ENCODE data around the gene RTF2. TPM values are rescaled to one million over a fixed set of nuclear protein-coding genes. Genes with fewer than 3 reads are reported as not detected.

RTF2 gene
- total RNA-seq, 1 experiment from 2014 or later = 89.2 TPM

DNA sequence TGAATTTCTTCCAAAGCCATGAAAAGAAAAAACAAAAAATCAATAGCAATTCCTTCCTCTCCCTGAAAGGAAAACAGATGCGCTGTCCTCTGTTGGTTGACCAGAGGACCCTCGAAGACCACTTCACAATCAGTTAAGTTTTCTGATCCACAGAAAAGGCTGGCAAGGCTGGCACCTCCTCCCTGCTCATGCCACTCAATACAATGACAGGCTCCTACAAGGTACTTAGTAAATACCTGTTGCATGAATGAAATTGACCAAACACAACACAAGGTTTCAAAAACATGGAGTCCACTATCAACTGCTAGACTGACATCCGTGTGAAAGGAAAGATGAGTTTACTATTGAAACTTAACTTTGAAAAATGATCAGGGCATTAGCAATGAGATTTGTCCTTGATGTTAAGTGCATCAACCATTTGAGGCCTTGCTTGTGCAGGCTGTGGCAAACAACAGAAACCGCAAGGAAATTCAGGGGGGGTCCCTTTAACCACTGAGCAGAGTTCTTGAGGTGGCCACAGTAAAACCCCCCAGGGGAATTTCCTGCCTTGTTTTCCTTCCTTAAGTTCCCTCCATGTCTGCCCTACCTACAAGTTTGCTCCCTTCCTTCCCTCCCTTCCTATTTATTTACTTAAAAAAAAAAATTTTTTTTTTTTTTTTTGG lies 27.9 kb upstream of the RTF2 start:
- H3K27me3 ChIP-seq (ENCODE audit: control insufficient read depth, insufficient read depth, low read length) = no peaks in the 10 kb centered on the region
- ChIA-PET CTCF (no interaction called here), POLR2A (no interaction called here)
- intact Hi-C loops (cut with micrococcal nuclease; ENCODE audit: unreplicated experiment) (no loop called here), in situ Hi-C loops (cut with HindIII; ENCODE audit: low pct_unique_long_range_greater_than_20kb, low sequenced_read_pairs) (no loop called here)
- ATAC-seq (no peak), DNase-seq (ENCODE audit: low read depth, low spot score) (no peak)
- TF ChIP-seq REST (IDR thresholded peaks at IDR 0.05; ENCODE audit: insufficient read depth in 1 of 2, low read depth in 2 of 2, low read length in 1 of 2) = no peak
- no peak for TF ChIP-seq TCF7L2 (IDR thresholded peaks at IDR 0.05; ENCODE audit: low read depth, low read length)
- TF ChIP-seq POLR2AphosphoS5 (IDR thresholded peaks at IDR 0.05; ENCODE audit: low read depth, low read length) = no peak
- TF ChIP-seq, protein P1, sequence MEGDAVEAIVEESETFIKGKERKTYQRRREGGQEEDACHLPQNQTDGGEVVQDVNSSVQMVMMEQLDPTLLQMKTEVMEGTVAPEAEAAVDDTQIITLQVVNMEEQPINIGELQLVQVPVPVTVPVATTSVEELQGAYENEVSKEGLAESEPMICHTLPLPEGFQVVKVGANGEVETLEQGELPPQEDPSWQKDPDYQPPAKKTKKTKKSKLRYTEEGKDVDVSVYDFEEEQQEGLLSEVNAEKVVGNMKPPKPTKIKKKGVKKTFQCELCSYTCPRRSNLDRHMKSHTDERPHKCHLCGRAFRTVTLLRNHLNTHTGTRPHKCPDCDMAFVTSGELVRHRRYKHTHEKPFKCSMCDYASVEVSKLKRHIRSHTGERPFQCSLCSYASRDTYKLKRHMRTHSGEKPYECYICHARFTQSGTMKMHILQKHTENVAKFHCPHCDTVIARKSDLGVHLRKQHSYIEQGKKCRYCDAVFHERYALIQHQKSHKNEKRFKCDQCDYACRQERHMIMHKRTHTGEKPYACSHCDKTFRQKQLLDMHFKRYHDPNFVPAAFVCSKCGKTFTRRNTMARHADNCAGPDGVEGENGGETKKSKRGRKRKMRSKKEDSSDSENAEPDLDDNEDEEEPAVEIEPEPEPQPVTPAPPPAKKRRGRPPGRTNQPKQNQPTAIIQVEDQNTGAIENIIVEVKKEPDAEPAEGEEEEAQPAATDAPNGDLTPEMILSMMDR (IDR thresholded peaks at IDR 0.05) = no peak
- TF ChIP-seq SIN3A (IDR thresholded peaks at IDR 0.05; ENCODE audit: borderline replicate concordance, insufficient read depth, low read depth, low read length) = no peak
- H3K36me3 ChIP-seq (ENCODE audit: control insufficient read depth, insufficient read depth, low read length) = no peaks in the 10 kb centered on the region
- H3K9me3 ChIP-seq (ENCODE audit: control insufficient read depth, insufficient read depth, low read depth, low read length) = no peaks in the 10 kb centered on the region
- H3K27ac ChIP-seq (ENCODE audit: low read length) = no peak overlapping the region
- no peaks in the 10 kb centered on the region for H3K4me1 ChIP-seq (ENCODE audit: control insufficient read depth, insufficient read depth, low read length)
- H3K4me3 ChIP-seq (ENCODE audit: low read depth in 2 of 2, low read length in 2 of 2) = no peak overlapping the region
- no TSS peak for BruUV-seq (replicated peaks)

DNA sequence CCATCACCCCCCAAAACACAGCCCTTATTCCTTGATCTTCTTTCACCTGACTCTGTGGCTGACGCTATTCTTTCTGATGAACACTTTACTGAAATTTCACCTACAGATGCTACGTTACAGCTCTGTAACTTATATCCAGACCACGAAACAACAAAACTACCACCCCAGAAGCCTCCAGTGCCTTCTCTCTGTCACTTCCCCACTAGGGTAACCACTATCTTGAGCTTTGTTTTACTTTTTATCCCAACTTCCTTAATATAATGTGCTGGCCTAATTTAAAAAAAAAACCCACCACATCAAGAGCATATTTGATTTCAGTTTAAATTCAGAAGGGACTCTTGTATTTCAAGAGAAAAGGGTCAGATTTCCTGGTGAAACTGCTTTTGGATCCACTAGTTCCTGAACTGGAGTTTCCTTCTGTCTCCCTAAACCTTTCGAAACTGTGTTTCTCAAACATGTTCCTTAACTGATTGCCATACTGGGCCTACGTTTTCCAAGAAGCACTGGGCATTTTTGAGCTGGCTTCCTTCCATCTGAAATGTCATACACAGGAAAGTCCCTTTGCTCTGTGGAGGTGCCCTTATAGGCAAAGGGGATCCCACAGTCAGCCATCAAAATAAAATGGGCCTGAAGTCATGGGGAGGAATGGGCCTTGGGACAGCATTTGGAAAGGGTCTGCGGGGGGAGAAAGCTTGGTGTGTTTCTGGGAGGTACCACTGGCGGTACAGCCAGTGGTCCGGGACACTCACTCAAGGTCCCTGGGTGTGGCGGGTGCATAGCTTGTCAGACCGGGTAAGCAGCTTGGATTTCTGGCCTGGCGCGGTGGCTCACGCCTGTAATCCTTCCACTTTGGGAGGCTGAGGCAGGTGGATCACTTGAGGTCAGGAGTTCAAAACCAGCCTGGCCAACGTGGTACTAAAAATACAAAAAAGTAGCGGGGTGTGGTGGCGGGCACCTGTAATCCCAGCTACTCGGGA lies 25.8 kb upstream of the RTF2 start:
- H3K9me3 ChIP-seq (ENCODE audit: control insufficient read depth, insufficient read depth, low read depth, low read length) = no peaks in the 10 kb centered on the region
- TF ChIP-seq TCF7L2 (IDR thresholded peaks at IDR 0.05; ENCODE audit: low read depth, low read length) (no peak), REST (IDR thresholded peaks at IDR 0.05; ENCODE audit: insufficient read depth in 1 of 2, low read depth in 2 of 2, low read length in 1 of 2) (no peak), POLR2AphosphoS5 (IDR thresholded peaks at IDR 0.05; ENCODE audit: low read depth, low read length) (no peak), SIN3A (IDR thresholded peaks at IDR 0.05; ENCODE audit: borderline replicate concordance, insufficient read depth, low read depth, low read length) (no peak)
- TF ChIP-seq, protein P1 (IDR thresholded peaks at IDR 0.05) = no peak
- no peaks in the 10 kb centered on the region for H3K27me3 ChIP-seq (ENCODE audit: control insufficient read depth, insufficient read depth, low read length)
- no peaks in the 10 kb centered on the region for H3K36me3 ChIP-seq (ENCODE audit: control insufficient read depth, insufficient read depth, low read length)
- ChIA-PET POLR2A (no interaction called here), CTCF (no interaction called here)
- intact Hi-C loops (cut with micrococcal nuclease; ENCODE audit: unreplicated experiment) (no loop called here), in situ Hi-C loops (cut with HindIII; ENCODE audit: low pct_unique_long_range_greater_than_20kb, low sequenced_read_pairs) (no loop called here)
- no TSS peak for BruUV-seq (replicated peaks)
- no peaks in the 10 kb centered on the region for H3K4me1 ChIP-seq (ENCODE audit: control insufficient read depth, insufficient read depth, low read length)
- ATAC-seq (no peak), DNase-seq (ENCODE audit: low read depth, low spot score) (no peak)
- H3K27ac ChIP-seq (ENCODE audit: low read length) = no peak overlapping the region
- H3K4me3 ChIP-seq (ENCODE audit: low read depth in 2 of 2, low read length in 2 of 2) = no peak overlapping the region
